Body of pancreas (tissue), 4 donors: Measurements from ENCODE around the gene IYD.

ENCODE experiments used
- POLR2A ChIP-seq, 3 donors: fragments of 450-650 bp; IDR thresholded peaks; one replicate each; pipeline ENCODE4 v1.6.1; 2016; ENCODE audit warnings: antibody characterized with exemption in 3 of 3, mild to moderate bottlenecking in 2 of 3
- TF ChIP-seq, protein P1 (sequence below), 7 experiments: fragments of 450-650 bp in 4 of 7; fragments of 200-600 bp in 3 of 7; sonication (generic) in 3 of 7; IDR thresholded peaks; one replicate each; pipeline ENCODE4 v1.5.1; 2016 to 2019; ENCODE audit warnings: antibody characterized with exemption in 7 of 7

DNA sequence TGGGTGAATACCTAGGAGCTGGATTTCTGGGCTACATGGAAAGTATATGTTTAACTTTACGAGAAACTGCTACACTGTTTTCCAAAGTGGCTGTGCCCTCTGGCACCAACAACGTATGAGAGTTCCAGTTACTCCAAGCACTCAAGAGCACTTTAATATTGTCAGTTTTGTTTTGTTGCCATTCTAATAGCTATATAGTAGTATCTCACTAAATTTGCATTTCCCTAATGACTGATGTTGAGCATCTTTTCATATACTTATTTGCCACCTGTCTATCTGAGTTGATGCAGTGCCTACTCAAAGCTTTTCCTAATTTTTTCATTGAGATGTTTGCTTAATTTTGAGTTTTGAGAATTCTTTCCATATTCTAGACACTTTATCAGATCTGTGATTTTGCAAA, 76.7 kb downstream of the IYD start:
- TF ChIP-seq, protein P1, sequence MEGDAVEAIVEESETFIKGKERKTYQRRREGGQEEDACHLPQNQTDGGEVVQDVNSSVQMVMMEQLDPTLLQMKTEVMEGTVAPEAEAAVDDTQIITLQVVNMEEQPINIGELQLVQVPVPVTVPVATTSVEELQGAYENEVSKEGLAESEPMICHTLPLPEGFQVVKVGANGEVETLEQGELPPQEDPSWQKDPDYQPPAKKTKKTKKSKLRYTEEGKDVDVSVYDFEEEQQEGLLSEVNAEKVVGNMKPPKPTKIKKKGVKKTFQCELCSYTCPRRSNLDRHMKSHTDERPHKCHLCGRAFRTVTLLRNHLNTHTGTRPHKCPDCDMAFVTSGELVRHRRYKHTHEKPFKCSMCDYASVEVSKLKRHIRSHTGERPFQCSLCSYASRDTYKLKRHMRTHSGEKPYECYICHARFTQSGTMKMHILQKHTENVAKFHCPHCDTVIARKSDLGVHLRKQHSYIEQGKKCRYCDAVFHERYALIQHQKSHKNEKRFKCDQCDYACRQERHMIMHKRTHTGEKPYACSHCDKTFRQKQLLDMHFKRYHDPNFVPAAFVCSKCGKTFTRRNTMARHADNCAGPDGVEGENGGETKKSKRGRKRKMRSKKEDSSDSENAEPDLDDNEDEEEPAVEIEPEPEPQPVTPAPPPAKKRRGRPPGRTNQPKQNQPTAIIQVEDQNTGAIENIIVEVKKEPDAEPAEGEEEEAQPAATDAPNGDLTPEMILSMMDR (IDR thresholded peaks at IDR 0.05), result no peak
- TF ChIP-seq POLR2A (IDR thresholded peaks at IDR 0.05), result no peak
